Right hindlimb (tissue), 1 donor: ENCODE results near the gene ACKR3.
A peak's percentile ranks its signal among the peaks of the same experiment; 100 is the strongest.

ENCODE experiments used
- DNase-seq: peaks from one replicate; pipeline ENCODE4 v3.0.0-alpha.2; 2018

The ACKR3 gene

GRCh38 chr2:236588932-236589592 is 19.4 kb downstream of the ACKR3 start:
- DNase-seq = no peak

- no peak for DNase-seq
These were observed 21.2 kb downstream of the ACKR3 start for GRCh38 chr2:236590846-236591245.

GRCh38 chr2:236592821-236593220 is 23.2 kb downstream of the ACKR3 start:
- no peak for DNase-seq

- no peak for DNase-seq
These were observed 23.9 kb downstream of the ACKR3 start for GRCh38 chr2:236593531-236593930.

- no peak for DNase-seq
These were observed 24.3 kb downstream of the ACKR3 start for GRCh38 chr2:236593956-236594355.

- no peak for DNase-seq
These were observed 28.0 kb downstream of the ACKR3 start for GRCh38 chr2:236597629-236598028.

- no peak for DNase-seq
These were observed 29.4 kb downstream of the ACKR3 start for GRCh38 chr2:236599059-236599458.

GRCh38 chr2:236600158-236600557 is 30.5 kb downstream of the ACKR3 start:
- DNase-seq = no peak

GRCh38 chr2:236600892-236601291 is 31.3 kb downstream of the ACKR3 start:
- no peak for DNase-seq

- no peak for DNase-seq
These were observed 31.9 kb downstream of the ACKR3 start for GRCh38 chr2:236601316-236602202.

GRCh38 chr2:236602678-236603077 is 33.1 kb downstream of the ACKR3 start:
- DNase-seq = no peak

- DNase-seq = no peak
These were observed 33.9 kb downstream of the ACKR3 start for GRCh38 chr2:236603361-236604015.

- DNase-seq = no peak
These were observed 35.1 kb downstream of the ACKR3 start for GRCh38 chr2:236604575-236605344.

GRCh38 chr2:236605345-236605734 is 35.7 kb downstream of the ACKR3 start:
- no peak for DNase-seq

- no peak for DNase-seq
These were observed 36.4 kb downstream of the ACKR3 start for GRCh38 chr2:236606023-236606422.

- no peak for DNase-seq
These were observed 38.0 kb downstream of the ACKR3 start for GRCh38 chr2:236607471-236608187.

GRCh38 chr2:236608188-236608525 is 38.5 kb downstream of the ACKR3 start:
- DNase-seq = no peak

- no peak for DNase-seq
These were observed 39.1 kb downstream of the ACKR3 start for GRCh38 chr2:236608710-236609109.

- DNase-seq = peak; percentile 62
These were observed 41.6 kb downstream of the ACKR3 start for GRCh38 chr2:236610991-236611821.

GRCh38 chr2:236612737-236613136 is 43.1 kb downstream of the ACKR3 start:
- DNase-seq = no peak

- no peak for DNase-seq
These were observed 44.0 kb downstream of the ACKR3 start for GRCh38 chr2:236613612-236614011.
